AG04449 (cell line): ENCODE results near the gene KCNK13.
A peak's percentile ranks its signal among the peaks of the same experiment; 100 is the strongest.

Experiments used
- CTCF ChIA-PET: fragments of 350-600 bp; formaldehyde crosslinking; extraction: SDS; loops from one replicate; lab custom pipeline; 2021; ENCODE audit warnings: antibody characterized with exemption; lab: Yijun Ruan, JAX
- POLR2A ChIA-PET: fragments of 400-600, 350-600 bp; formaldehyde crosslinking; extraction: SDS; loops from one replicate; lab custom pipeline; 2020; ENCODE audit warnings: antibody characterized with exemption, inconsistent platforms; lab: Yijun Ruan, JAX
- DNase-seq: peaks from one replicate; pipeline ENCODE4 v3.0.0-alpha.2; 2010; ENCODE audit warnings: low read depth, low spot score
- H3K4me3 ChIP-seq: 2 replicates; pipeline ENCODE4 v1.5.1; 2011; ENCODE audit warnings: low read depth, mild to moderate bottlenecking, control low read depth, low read length
- TF ChIP-seq, protein P1 (sequence below): IDR thresholded peaks from one replicate; pipeline ENCODE4 v1.5.1; 2011; ENCODE audit warnings: mild to moderate bottlenecking, moderate library complexity, low read length, control low read depth, inconsistent platforms; ENCODE audit not compliant: insufficient read depth; ENCODE audit errors: missing control alignments

The KCNK13 gene

DNA sequence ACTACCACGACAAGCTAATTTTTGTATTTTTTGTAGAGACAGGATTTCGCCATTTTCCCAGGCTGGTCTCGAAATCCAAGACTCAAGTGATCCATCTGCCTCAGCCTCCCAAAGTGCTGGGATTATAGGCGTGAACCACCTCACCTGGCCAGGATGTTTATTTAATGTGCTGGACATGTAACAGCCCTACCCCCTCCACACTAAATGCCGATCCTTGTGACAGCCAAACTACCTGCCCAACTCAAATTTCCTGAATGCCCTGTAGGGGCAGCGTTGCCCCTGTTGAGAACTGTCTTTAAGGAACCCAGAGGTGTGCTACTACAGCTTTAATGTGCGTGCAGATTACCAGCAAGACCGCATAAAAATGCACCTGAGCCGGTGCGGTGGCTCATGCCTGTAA is 48.1 kb downstream of the KCNK13 start:
- ChIA-PET CTCF (interaction anchor here (0.7 kb wide), 1 partner anchor 12 kb away, joined by 3 read pairs; no protein-coding TSS in a partner anchor), POLR2A (no interaction called here)
- DNase-seq: no peak
- TF ChIP-seq, protein P1, sequence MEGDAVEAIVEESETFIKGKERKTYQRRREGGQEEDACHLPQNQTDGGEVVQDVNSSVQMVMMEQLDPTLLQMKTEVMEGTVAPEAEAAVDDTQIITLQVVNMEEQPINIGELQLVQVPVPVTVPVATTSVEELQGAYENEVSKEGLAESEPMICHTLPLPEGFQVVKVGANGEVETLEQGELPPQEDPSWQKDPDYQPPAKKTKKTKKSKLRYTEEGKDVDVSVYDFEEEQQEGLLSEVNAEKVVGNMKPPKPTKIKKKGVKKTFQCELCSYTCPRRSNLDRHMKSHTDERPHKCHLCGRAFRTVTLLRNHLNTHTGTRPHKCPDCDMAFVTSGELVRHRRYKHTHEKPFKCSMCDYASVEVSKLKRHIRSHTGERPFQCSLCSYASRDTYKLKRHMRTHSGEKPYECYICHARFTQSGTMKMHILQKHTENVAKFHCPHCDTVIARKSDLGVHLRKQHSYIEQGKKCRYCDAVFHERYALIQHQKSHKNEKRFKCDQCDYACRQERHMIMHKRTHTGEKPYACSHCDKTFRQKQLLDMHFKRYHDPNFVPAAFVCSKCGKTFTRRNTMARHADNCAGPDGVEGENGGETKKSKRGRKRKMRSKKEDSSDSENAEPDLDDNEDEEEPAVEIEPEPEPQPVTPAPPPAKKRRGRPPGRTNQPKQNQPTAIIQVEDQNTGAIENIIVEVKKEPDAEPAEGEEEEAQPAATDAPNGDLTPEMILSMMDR: no peak
- no peak overlapping the region for H3K4me3 ChIP-seq

DNA sequence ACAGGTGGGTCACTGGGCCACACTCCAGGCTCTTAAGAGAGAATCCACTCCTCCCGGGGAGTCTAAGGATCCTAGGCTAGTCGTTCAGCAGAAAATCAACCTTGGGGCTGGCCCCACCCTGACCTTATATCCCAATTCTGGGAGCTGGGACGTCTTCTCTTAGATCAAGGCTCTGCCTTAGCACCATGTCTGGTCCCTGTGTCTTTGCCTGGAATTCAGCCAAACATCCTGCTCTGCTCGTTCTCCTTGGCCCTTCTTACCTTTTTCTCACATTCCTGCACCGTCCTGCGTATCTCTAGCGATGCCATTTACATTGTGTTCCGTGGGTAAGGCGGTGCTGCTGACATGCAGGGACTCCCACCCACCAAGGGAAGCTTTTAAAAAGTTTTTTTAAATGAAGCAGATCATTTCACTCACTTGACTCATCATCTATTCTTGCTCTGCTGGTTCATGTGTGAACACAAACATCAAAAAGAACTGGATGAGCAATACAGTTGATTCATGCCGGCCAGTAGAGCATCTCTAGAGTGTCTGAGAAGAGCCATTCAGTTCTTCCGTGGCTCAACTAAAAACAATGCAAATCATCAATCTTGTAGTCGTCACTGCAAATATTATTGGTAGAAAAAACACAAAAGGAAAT is 50.2 kb downstream of the KCNK13 start:
- H3K4me3 ChIP-seq: no peak overlapping the region
- ChIA-PET CTCF (interaction anchor here (0.9 kb wide), 1 partner anchor 190 kb away, joined by 3 read pairs; no protein-coding TSS in a partner anchor), POLR2A (no interaction called here)
- TF ChIP-seq, protein P1: no peak
- DNase-seq: peak; percentile 51

DNA sequence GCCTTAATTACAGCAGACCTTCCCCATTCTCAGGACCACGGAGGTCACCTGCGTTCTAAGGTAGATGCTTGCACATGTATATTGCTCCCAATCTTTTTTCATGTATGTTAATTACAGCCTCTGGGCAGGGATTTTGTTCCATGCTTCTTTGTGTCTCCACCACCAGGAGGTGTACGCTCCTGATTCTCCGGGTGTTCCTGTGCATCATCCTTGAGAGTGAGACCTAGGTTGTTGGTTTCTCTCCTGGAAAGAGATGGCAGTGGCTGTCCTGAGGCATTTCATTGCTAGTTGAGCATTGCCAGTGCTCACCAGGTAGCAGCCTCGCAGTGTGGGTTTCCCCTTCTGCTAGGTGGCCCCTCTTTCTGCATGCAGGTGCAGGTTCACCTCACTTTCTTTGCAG is 52.8 kb downstream of the KCNK13 start:
- TF ChIP-seq, protein P1: no peak
- DNase-seq: no peak
- no peak overlapping the region for H3K4me3 ChIP-seq
- ChIA-PET POLR2A (no interaction called here), CTCF (interaction anchor here (1.3 kb wide), 1 partner anchor 120 kb away, joined by 3 read pairs; no protein-coding TSS in a partner anchor)

DNA sequence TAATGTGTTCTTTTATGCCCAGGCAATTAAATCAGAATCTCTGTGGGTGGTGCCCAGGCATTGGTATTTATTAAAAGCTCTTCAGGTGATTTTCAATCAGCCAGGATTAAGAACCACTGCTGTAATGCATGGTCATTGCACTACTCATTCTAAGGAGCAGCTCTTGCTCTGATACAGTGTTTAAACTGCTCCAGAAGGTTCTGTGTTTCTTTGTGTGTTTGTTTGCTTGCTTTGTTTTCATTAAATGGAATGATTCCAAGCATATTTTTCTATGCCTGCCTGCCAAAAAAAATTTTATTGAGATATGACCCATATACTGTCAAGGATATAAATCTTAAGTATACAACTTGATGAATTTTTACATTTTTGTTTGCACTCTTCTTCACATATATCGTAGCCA is 54.0 kb downstream of the KCNK13 start:
- ChIA-PET POLR2A (no interaction called here), CTCF (interaction anchor here (0.6 kb wide), 1 partner anchor 56 kb away, joined by 4 read pairs; no protein-coding TSS in a partner anchor)
- TF ChIP-seq, protein P1: no peak
- H3K4me3 ChIP-seq: no peak overlapping the region
- DNase-seq: no peak

DNA sequence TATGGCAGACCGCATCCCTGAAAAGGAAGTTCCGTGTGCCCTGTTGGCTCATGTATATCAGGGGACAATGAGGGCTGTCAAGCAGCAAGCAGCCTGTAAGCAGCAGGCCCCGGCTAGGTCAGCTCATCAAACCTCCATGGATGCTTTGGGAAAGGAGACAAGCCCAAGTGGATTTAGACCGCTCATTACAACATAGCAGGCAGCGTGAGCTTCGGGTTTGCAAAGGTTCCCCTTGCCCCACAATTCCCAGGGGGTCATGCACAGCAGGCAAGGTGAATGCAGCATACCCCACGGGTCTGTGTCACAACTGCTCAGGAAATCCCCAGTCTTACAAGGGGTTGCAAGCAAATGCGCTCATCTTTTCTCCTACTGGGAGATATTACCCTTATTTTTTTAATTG is 54.6 kb downstream of the KCNK13 start:
- CTCF ChIA-PET: no interaction called here
- POLR2A ChIA-PET: no interaction called here

DNA sequence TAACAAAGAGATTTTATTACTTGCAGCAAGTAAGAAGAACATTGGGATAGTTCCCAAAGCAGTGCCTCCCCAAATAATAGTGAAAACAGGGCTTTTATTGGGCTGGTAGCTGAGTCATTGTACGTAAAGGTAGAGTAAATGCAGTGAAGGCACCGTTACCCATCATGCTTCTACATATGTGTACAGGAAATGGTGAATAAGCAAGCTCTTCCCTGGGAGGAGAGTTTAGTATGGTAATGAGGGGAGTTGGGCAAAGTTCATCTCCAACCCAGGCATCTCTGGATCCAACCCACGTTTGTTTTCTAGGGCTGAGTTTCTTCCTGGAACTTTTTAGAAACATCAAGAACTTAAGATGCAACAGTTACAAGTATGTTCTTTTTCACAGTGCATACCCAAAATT is 56.2 kb downstream of the KCNK13 start:
- TF ChIP-seq, protein P1: no peak
- POLR2A ChIA-PET: no interaction called here
- CTCF ChIA-PET: no interaction called here
- H3K4me3 ChIP-seq: no peak overlapping the region
- DNase-seq: no peak

More for the DNA sequence above, 54.6 kb downstream of the KCNK13 start:
- H3K4me3 ChIP-seq: no peak overlapping the region
- TF ChIP-seq, protein P1: no peak
- no peak for DNase-seq
